CD14-positive monocyte (primary cell): ENCODE results near the gene CES3. TPM values are rescaled to one million over a fixed set of nuclear protein-coding genes. Genes with fewer than 3 reads are reported as not detected.
A peak's percentile ranks its signal among the peaks of the same experiment; 100 is the strongest.
"Not testable (repeated sequence)": the region's sequence is repeated elsewhere in the genome, so short reads cannot be mapped to it uniquely, and the experiment has no call there.

Experiments used
- DNase-seq, 3 donors: peaks; one replicate each; pipeline ENCODE4 v3.0.0-alpha.2; 2011 to 2022
- H2AFZ ChIP-seq: 2 replicates; pipeline ENCODE4 v1.6.0; 2012; ENCODE audit warnings: mild to moderate bottlenecking, low read depth, low read length, inconsistent platforms; ENCODE audit not compliant: insufficient read depth, poor library complexity, severe bottlenecking
- H3K27ac ChIP-seq, 2 donors: 1 replicate in 1 of 2; 2 replicates in 1 of 2; pipeline ENCODE4 v1.5.1; 2012 to 2013; ENCODE audit warnings: low read length in 2 of 2, control low read depth in 1 of 2, inconsistent platforms in 1 of 2, low read depth in 1 of 2, mild to moderate bottlenecking in 1 of 2
- H3K27me3 ChIP-seq, 2 donors: one replicate each; pipeline versions ENCODE4 v1.6.0 to v1.6.1; 2011 to 2013; ENCODE audit warnings: low read length in 2 of 2; ENCODE audit not compliant: control insufficient read depth in 2 of 2, insufficient read depth in 2 of 2
- H3K36me3 ChIP-seq, 2 donors: replicated peaks in 1 of 2; 1 replicate in 1 of 2; 2 replicates in 1 of 2; pipeline versions ENCODE4 v1.5.1 to v1.6.1; 2012 to 2013; ENCODE audit warnings: low read length in 2 of 2, control low read depth in 1 of 2, inconsistent platforms in 1 of 2, mild to moderate bottlenecking in 1 of 2; ENCODE audit not compliant: insufficient read depth in 2 of 2, control insufficient read depth in 1 of 2
- H3K4me1 ChIP-seq, 2 donors: 1 replicate in 1 of 2; 2 replicates in 1 of 2; pipeline versions ENCODE4 v1.5.1 to v1.6.1; 2012 to 2013; ENCODE audit warnings: low read length in 2 of 2, control low read depth in 1 of 2, inconsistent platforms in 1 of 2, mild to moderate bottlenecking in 1 of 2, moderate library complexity in 1 of 2; ENCODE audit not compliant: insufficient read depth in 2 of 2, control insufficient read depth in 1 of 2
- H3K4me2 ChIP-seq: replicated peaks from 2 replicates; pipeline ENCODE3; 2012; ENCODE audit warnings: low read length, moderate library complexity, mild to moderate bottlenecking; ENCODE audit not compliant: poor library complexity, severe bottlenecking; ENCODE audit errors: extremely low read depth
- H3K4me3 ChIP-seq, 3 experiments: fragments of 200-600 bp in 1 of 3; sonication (generic) in 1 of 3; replicated peaks in 1 of 3; 1 replicate in 2 of 3; 2 replicates in 1 of 3; pipeline ENCODE4 v1.5.1; 2011 to 2013; ENCODE audit warnings: low read length in 3 of 3, mild to moderate bottlenecking in 3 of 3, control low read depth in 2 of 3, low read depth in 2 of 3, inconsistent platforms in 1 of 3, moderate library complexity in 1 of 3
- H3K79me2 ChIP-seq: 2 replicates; pipeline ENCODE4 v1.6.0; 2012; ENCODE audit warnings: mild to moderate bottlenecking, control low read depth, inconsistent platforms, low read length, moderate library complexity; ENCODE audit not compliant: insufficient read depth
- H3K9ac ChIP-seq: 2 replicates; pipeline ENCODE4 v1.6.0; 2017; ENCODE audit warnings: low read length, mild to moderate bottlenecking; ENCODE audit not compliant: insufficient read depth, poor library complexity, severe bottlenecking
- H3K9me3 ChIP-seq, 2 donors: replicated peaks in 1 of 2; 1 replicate in 1 of 2; 2 replicates in 1 of 2; pipeline versions ENCODE4 v1.5.1 to v1.6.1; 2012 to 2013; ENCODE audit warnings: low read length in 2 of 2, control low read depth in 1 of 2; ENCODE audit not compliant: control insufficient read depth in 1 of 2, insufficient read depth in 1 of 2
- H4K20me1 ChIP-seq: 2 replicates; pipeline ENCODE4 v1.6.0; 2012; ENCODE audit warnings: mild to moderate bottlenecking, low read length, control low read depth, moderate library complexity; ENCODE audit not compliant: insufficient read depth
- H3K27ac Mint-ChIP-seq, 7 donors: one replicate each; pipeline ENCODE4 v1.8.0; 2020; ENCODE audit warnings: mild to moderate bottlenecking in 7 of 7, mixed read lengths in 7 of 7, moderate library complexity in 6 of 7, inconsistent platforms in 2 of 7
- H3K27me3 Mint-ChIP-seq, 3 donors: one replicate each; pipeline ENCODE4 v1.8.0; 2021 to 2022; ENCODE audit warnings: low read depth in 3 of 3, mild to moderate bottlenecking in 3 of 3, mixed read lengths in 3 of 3, moderate library complexity in 3 of 3, inconsistent platforms in 1 of 3
- H3K36me3 Mint-ChIP-seq, 2 donors: one replicate each; pipeline ENCODE4 v1.8.0; 2020; ENCODE audit warnings: mixed read lengths in 2 of 2, inconsistent platforms in 1 of 2, mild to moderate bottlenecking in 1 of 2
- H3K4me1 Mint-ChIP-seq: one replicate; pipeline ENCODE4 v1.8.0; 2020; ENCODE audit warnings: mild to moderate bottlenecking, mixed read lengths
- H3K4me3 Mint-ChIP-seq, 2 donors: one replicate each; pipeline ENCODE4 v1.8.0; 2020; ENCODE audit warnings: mild to moderate bottlenecking in 2 of 2, mixed read lengths in 2 of 2, moderate library complexity in 1 of 2
- H3K9me3 Mint-ChIP-seq, 7 donors: one replicate each; pipeline ENCODE4 v1.8.0; 2020 to 2022; ENCODE audit warnings: mixed read lengths in 7 of 7, mild to moderate bottlenecking in 6 of 7, moderate library complexity in 6 of 7, inconsistent platforms in 2 of 7
- WGBS: methylation state at CpG from one replicate; pipeline ENCODE4 v1.1.5; 2013; ENCODE audit warnings: missing lambda C conversion rate; ENCODE audit not compliant: insufficient coverage; 5-methylcytosine and 5-hydroxymethylcytosine counted together
- intact Hi-C, 2 donors: fragments of 100-400 bp; cut with micrococcal nuclease; formaldehyde crosslinking; loops; one replicate each; pipeline versions ENCODE4 v1.15.0 to v1.15.1; 2023
- polyA plus RNA-seq, 3 donors: library from polyadenylated mRNA; depleted of rRNA in 1 of 3; unstranded in 2 of 3; stranded (reverse) in 1 of 3; fragments of 300-500 nt in 2 of 3; fragments of >200 nt in 1 of 3; fragmentation: Illumina TruSeq in 2 of 3; gene quantifications; 1 replicate in 2 of 3; 2 replicates in 1 of 3; pipeline ENCODE4 v1.2.3, GENCODE V29; 2012 to 2021
- TF ChIP-seq, protein P1 (sequence below): fragments of 200-600 bp; IDR thresholded peaks from one replicate; pipeline ENCODE4 v1.8.0; 2022; ENCODE audit warnings: antibody characterized with exemption, mild to moderate bottlenecking

CES3 gene
- polyA plus RNA-seq, 3 donors: 0.48 TPM; not detected in 2

DNA sequence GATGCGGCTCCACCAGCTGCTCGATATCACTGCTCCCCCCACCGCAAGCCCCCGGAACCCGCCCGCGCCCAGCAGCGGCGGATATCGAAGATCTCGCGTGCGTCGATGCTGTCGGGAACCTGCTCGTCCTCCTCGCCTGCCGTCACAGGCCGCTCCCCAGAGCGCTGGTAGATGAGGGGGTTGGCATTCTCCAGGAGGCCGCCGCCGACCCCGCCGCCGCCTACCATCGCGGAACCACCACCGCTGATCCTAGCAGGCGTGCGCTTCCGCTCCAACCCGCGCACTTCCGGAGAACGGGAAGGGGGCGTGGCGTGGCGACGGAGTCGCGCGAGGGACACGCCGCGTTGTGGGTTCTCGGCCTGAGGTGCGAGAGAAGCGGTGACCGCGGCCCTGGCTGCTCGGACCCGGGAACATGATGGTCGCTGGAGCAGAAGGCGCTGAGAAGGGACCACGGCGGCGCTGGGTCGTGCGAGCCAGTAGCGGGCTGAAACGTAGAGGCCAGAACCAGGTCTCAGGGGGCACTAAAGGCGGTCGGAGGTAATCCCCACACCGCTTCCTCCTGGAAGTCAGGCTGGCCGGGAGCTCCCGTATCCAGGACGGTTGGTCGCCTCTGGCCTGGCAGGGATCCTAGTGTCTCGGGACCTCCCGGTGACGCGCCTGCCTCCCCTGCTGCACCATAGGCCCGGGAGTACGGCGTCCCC, 26.8 kb upstream of the CES3 start, which contains the start of gene CIAO2B:
Gene CIAO2B (minus strand): TSS at position 265 of the 701 bp plus-strand sequence. CDS start 38 bp downstream, at position 227.
- Histone ChIP-seq H3K4me2 (peak within 1 kb of the TSS; percentile 98), H3K36me3 (peaks cover 23 to 40% of the 10 kb centered on the region in 2 donors), H3K9me3 (no peaks in the 10 kb centered on the region), H2AFZ (peak within 1 kb of the TSS; percentile 97), H3K4me3 (peak within 1 kb of the TSS; percentile 50 to 100 (median 74)), H3K4me1 (peaks cover 24 to 38% of the 10 kb centered on the region in 2 donors), H3K79me2 (peaks cover 55% of the 10 kb centered on the region), H3K9ac (peak within 1 kb of the TSS; percentile 89), H4K20me1 (peaks cover 49% of the 10 kb centered on the region), H3K27ac (peak within 1 kb of the TSS; percentile 60 to 93), H3K27me3 (no peaks in the 10 kb centered on the region)
- intact Hi-C loops: loop anchor here in 1 of 2 donors (5.0 kb wide), 1 partner anchor 37 kb away; no protein-coding TSS in a partner anchor
- Mint-ChIP-seq H3K27ac (peak within 1 kb of the TSS; percentile 91 to 97 (median 94)), H3K4me1 (peaks cover 51% of the 10 kb centered on the region), H3K27me3 (peaks cover 0 to 2% (median 1%) of the 10 kb centered on the region in 3 donors), H3K4me3 (peak within 1 kb of the TSS; percentile 96 to 97), H3K9me3 (peaks cover 0 to 2% (median 0%) of the 10 kb centered on the region in 7 donors), H3K36me3 (peaks cover 36 to 55% of the 10 kb centered on the region in 2 donors)
- under 1% methylated on average over 68 of the region's 76 CpGs for WGBS
- TF ChIP-seq, protein P1, sequence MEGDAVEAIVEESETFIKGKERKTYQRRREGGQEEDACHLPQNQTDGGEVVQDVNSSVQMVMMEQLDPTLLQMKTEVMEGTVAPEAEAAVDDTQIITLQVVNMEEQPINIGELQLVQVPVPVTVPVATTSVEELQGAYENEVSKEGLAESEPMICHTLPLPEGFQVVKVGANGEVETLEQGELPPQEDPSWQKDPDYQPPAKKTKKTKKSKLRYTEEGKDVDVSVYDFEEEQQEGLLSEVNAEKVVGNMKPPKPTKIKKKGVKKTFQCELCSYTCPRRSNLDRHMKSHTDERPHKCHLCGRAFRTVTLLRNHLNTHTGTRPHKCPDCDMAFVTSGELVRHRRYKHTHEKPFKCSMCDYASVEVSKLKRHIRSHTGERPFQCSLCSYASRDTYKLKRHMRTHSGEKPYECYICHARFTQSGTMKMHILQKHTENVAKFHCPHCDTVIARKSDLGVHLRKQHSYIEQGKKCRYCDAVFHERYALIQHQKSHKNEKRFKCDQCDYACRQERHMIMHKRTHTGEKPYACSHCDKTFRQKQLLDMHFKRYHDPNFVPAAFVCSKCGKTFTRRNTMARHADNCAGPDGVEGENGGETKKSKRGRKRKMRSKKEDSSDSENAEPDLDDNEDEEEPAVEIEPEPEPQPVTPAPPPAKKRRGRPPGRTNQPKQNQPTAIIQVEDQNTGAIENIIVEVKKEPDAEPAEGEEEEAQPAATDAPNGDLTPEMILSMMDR: no peak
- DNase-seq: peak; percentile 81 to 86 (median 84)

DNA sequence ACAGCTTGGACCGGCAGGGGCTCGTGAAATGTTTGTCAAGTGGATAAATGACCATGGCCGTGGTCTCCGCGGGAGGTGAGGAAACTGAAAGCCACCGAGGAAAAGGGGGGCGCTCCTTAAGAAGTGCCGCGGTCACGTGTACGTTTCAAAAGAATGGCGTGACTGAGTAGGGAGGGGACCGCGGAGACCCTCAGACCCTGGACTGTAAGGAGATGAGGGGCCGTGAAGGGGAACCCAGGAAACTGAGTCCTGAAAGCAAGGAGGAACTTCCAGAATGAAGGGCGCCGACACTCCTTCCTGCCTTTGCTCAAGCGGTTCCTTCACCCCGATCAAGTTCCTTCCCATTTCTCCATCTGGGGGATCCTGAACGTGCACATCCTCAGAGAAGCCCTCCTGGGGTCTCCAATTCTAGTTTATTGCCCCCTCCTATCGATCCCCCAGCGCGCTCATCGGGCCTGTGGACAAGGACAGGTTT, 26.2 kb upstream of the CES3 start:
- not testable (repeated sequence) for H3K27me3 Mint-ChIP-seq, H3K27me3 ChIP-seq, H3K9me3 ChIP-seq, H3K9me3 Mint-ChIP-seq
- peak overlapping the region; percentile 97 for H2AFZ ChIP-seq
- H3K27ac ChIP-seq: peak overlapping the region; percentile 60 to 93
- intact Hi-C loops: loop anchor here in 1 of 2 donors (5.0 kb wide), 1 partner anchor 38 kb away; no protein-coding TSS in a partner anchor
- peak overlapping the region; percentile 98 for H3K4me2 ChIP-seq
- H4K20me1 ChIP-seq: peaks cover 55% of the 10 kb centered on the region
- Mint-ChIP-seq H3K27ac (peak overlapping the region; percentile 91 to 97 (median 94)), H3K4me1 (peaks cover 51% of the 10 kb centered on the region), H3K4me3 (peak overlapping the region; percentile 96 to 97), H3K36me3 (peaks cover 40 to 57% of the 10 kb centered on the region in 2 donors)
- H3K4me3 ChIP-seq: peak overlapping the region; percentile 50 to 100 (median 74)
- peaks cover 24 to 38% of the 10 kb centered on the region in 2 donors for H3K4me1 ChIP-seq
- 0% methylated on average over 6 of the region's 24 CpGs for WGBS
- H3K36me3 ChIP-seq: peaks cover 29 to 46% of the 10 kb centered on the region in 2 donors
- DNase-seq: peak in 2 of 3 donors; percentile 35 to 40
- H3K9ac ChIP-seq: peak overlapping the region; percentile 89
- H3K79me2 ChIP-seq: peaks cover 55% of the 10 kb centered on the region
